Myocyte (in vitro differentiated cells): ENCODE data around the gene ACOD1. TPM values are rescaled to one million over a fixed set of nuclear protein-coding genes. Genes with fewer than 3 reads are reported as not detected.
"Not testable (repeated sequence)": the region's sequence is repeated elsewhere in the genome, so short reads cannot be mapped to it uniquely, and the experiment has no call there.

Source experiments
- DNase-seq: peaks from one replicate; pipeline ENCODE4 v3.0.0-alpha.2; 2012; ENCODE audit warnings: low read depth
- polyA plus RNA-seq: library from polyadenylated mRNA; unstranded; fragments of >200 nt; gene quantifications from one replicate; pipeline ENCODE4 v1.2.1, GENCODE V29; 2012; ENCODE audit warnings: missing spikeins
- total RNA-seq: library from RNA; depleted of rRNA; stranded (reverse); fragments of >200 nt; gene quantifications from 2 replicates; pipeline ENCODE4 v1.2.3, GENCODE V29; 2014

Gene ACOD1
- not detected in 2 replicates for total RNA-seq
- not detected for polyA plus RNA-seq

GRCh38 chr13:76948149-76948548 is at the start of gene ACOD1:
ACOD1 (plus strand) TSS chr13:76948511; CDS start chr13:76948559, 48 bp downstream.
- DNase-seq: no peak

DNA sequence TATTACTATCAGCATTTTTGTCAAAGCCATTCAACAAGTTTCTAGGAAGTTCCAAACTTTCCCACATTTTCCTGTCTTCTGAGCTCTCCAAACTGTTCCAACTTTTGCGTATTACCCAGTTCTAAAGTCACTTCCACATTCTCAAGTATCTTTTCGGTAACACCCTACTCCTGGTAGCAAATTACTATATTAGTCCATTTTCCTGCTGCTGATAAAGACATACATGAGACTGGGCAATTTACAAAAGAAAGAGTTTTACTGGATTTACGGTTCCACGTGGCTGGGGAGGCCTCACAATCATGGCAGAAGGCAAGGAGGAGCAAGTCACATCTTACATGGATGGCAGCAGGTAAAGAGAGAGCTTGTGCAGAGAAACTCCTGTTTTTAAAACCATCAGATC is 49.2 kb upstream of the ACOD1 start:
- DNase-seq: not testable (repeated sequence)

- DNase-seq: peak; percentile 79
These were observed 44.7 kb upstream of the ACOD1 start for GRCh38 chr13:76903544-76904162.

GRCh38 chr13:76904507-76904906 is 43.8 kb upstream of the ACOD1 start:
- DNase-seq: no peak

GRCh38 chr13:76912476-76912875 is 35.8 kb upstream of the ACOD1 start:
- DNase-seq: no peak

- DNase-seq: no peak
These were observed 34.4 kb upstream of the ACOD1 start for GRCh38 chr13:76913898-76914297.

DNA sequence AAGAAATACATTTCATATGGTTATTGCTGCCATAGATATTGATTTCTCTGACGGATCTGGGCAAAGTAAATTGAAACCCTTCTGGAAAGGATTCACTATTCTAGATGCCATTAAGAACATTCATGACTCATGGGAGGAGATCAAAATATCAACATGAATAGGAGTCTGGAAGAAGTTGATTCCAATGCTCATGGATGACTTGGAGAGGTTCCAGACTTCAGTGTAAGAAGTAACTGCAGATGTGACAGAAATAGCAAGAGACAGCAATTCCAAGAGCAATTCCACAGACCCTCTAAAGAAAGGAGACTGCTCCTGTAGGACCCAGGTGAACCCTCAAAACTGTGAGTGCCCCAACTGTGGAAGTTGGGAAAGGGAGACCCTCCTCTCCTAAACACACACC is 31.2 kb upstream of the ACOD1 start:
- peak; percentile 34 for DNase-seq

- peak; percentile 71 for DNase-seq
These were observed 30.4 kb upstream of the ACOD1 start for GRCh38 chr13:76917755-76918481.

DNA sequence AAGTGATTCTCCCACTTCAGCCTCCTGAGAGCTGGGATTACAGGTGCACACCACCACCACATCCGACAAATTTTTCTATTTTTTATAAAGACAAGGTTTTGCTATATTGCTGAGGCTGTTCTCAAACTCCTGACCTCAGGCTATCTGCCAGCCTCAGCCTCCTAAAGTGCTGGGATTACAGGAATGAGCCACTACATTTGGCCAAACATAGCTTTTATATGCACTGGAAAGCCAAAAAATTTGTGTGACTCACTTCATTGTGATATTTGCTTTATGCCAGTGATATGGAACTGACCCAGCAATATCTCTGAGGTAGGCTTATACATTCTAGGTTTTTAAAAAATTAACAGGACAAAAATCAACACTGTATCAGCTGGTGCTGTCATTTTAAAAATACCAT is 26.8 kb upstream of the ACOD1 start:
- DNase-seq: no peak

DNA sequence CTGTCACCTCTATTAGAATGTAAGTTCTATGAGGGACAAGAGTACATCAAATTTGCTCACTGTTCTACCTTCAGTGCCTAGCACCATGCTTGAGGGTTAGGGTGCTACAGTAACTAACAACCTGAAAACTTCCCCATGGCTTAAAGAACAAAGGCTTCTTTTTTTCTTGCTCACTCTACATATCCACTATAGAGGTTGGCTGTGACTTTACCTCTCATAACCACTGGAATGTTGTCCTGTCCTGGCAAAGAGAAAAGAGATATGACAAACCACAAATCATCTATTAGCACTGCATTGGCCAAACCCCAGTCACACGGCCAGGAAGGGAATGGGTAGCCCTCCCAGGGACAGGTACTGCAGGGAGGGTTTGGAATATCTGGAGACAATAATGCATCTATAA is 23.2 kb upstream of the ACOD1 start:
- DNase-seq: no peak

GRCh38 chr13:76927955-76928354 is 20.4 kb upstream of the ACOD1 start:
- no peak for DNase-seq

DNA sequence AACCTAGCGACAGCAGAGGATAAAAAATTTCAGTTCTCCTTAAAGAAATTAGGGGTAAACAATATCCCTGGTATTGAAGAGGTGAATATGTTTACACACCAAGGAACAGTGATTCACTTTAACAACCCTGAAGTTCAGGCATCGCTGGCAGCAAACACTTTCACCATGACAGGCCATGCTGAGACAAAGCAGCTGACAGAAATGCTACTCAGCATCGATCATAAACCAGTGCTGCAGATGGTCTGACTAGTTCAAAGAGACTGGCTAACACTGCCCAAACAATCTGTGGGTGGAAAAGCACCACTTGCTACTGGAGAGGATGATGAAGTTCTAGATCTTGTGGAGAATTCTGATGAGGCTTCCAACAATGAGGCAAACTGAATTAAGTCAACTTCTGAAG is 19.9 kb upstream of the ACOD1 start:
- peak; percentile 2 for DNase-seq

DNA sequence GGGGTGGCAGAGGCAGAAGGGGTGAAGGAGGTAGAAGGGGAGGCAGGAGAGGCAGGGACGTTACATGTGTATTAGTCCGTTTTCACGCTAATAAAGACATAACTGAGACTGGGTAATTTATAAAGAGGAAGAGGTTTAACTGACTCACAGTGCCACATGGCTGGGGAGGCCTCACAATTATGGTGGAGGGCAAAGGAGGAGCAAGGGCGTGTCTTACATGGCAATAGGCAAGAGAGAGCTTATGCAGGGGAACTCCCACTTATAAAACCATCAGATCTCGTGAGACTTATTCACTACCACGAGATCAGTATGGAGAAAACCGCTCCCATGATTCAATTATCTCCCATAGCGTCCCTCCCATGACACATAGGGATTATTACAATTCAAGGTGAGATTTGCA is 19.0 kb upstream of the ACOD1 start:
- no peak for DNase-seq

GRCh38 chr13:76929851-76930374 is 18.4 kb upstream of the ACOD1 start:
- DNase-seq: no peak

DNA sequence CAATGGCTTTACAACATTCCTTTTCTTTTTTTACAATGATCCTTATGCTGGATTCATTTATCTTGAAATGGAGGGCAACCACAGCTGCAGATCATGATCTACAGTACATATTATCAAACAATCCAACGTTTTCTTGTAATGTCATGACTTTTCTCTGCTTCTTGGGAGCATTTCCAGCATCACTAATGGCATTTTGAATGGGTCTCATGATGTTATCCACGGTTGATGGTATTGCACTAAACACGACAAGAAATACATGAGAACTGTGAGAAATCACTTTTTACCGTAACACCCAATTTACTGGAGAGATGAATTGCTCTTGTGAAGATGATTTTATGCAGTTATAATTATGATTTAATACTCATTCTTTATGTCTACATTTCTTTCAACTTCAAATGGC is 16.2 kb upstream of the ACOD1 start:
- no peak for DNase-seq

DNA sequence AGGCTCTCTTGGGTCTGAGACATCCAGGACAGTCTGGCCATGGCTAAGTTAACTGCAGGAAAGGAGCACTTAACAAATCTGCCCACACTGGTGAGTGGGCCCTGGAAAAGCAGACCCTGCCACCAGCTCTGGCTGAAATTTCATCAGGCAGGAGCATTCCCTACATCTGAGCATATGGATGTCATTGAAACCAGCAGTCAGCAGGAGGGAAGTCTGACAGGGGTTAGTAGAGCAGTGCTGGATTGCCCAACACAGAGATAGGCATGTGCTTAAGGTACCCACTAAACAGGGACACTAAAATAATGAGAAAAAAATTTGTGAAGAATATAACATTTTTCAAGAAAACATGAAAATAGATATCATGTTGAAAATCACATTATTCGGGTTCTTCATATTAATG is 13.6 kb upstream of the ACOD1 start:
- no peak for DNase-seq

DNA sequence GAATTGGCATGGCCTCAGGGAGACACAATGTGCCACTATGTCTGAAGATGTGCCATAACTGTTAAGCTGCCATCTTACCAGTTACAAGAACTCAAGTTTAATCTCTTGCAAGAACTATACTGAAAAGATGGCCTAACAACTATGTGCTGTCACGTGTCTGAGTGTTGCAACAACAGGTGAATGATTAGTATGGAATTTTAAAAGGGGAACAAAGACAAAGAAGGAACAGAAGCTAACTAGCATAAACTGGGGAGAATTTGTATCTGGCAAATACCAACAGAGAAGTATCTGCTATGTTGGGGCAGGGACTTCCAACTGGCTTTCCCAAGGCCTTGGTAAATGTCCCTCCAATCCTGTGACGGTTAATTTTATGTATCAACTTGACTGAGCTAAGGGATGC is 11.5 kb upstream of the ACOD1 start:
- DNase-seq: no peak

- DNase-seq: peak; percentile 66
These were observed 11.0 kb upstream of the ACOD1 start for GRCh38 chr13:76937281-76937820.

- peak; percentile 2 for DNase-seq
These were observed 9.1 kb upstream of the ACOD1 start for GRCh38 chr13:76939215-76939614.

DNA sequence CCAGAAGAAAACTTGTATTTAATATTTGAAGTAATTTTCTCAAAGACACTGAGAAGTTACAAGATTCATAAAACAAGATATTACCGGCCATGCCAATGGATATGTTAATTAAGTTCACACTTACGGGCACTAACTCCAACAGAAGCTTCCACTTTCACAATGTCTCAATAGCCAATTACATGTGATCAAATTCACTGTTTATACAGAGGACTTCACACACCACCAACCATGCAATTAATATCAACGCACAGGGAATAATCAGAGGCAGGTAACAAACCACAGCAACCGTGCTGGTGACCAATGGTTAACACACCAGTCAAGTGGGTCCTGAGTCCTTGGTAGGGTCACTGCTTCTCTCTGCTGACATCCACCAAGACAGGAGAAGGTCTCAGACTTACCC is 5.9 kb upstream of the ACOD1 start:
- no peak for DNase-seq

DNA sequence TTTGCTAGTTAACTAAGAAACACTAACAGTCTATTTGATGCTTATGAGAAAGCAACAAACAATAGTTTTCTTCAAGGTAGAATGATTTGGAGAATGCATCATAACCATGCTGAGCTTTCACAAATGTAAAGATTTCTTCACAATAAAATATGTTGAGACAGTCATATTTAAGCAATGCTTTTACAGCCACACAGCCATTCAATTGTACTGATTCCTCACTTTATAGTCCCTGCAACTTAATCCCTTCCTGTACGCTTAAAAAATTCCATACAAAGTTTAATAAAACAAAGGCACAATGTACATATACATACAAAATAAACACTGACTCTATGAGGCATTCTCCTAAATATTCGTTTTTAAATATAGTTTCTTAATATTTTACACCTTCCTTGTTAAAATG is 4.7 kb upstream of the ACOD1 start:
- no peak for DNase-seq

DNA sequence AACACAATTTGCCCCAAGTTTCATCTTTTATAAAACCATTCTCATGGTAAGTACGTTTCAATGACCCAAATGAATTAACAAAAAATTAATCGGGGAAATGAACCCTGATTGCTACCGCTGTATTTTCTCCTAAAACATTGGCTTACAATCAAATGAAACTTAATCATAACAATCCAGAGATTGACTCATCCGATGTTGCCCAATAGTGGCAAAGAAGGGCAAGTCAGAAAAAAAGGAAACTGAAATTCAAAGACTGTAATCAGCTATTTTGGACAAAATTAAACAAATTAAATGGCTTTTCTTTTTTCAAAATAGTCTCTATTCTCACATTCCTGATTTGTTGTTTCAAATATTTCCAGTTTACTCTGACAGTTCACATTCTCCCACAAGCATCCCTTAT is 3.9 kb upstream of the ACOD1 start:
- DNase-seq: peak; percentile 31

- no peak for DNase-seq
These were observed 1.8 kb downstream of the ACOD1 start for GRCh38 chr13:76950101-76950500.
